HG02970 (cell line): ENCODE measurements around the gene CLIC3.

Source experiments
- ATAC-seq: cut with Tn5 transposase; IDR thresholded peaks from one replicate; pipeline ENCODE4 v1.9.1; 2021; ENCODE audit warnings: mild to moderate bottlenecking, moderate library complexity, moderate number of reproducible peaks; ENCODE audit not compliant: unreplicated experiment, low FRiP score

Gene CLIC3

GRCh38 chr9:136970361-136970760, 26.0 kb downstream of the CLIC3 start:
- ATAC-seq = no peak

- ATAC-seq = no peak
These were observed 26.6 kb downstream of the CLIC3 start for GRCh38 chr9:136969774-136970173.

GRCh38 chr9:136969150-136969549, 27.2 kb downstream of the CLIC3 start:
- ATAC-seq = no peak

GRCh38 chr9:136968333-136969127, 27.8 kb downstream of the CLIC3 start:
- ATAC-seq = no peak

- no peak for ATAC-seq
These were observed 30.4 kb downstream of the CLIC3 start for GRCh38 chr9:136965771-136966484.

GRCh38 chr9:136964833-136965422, 31.4 kb downstream of the CLIC3 start:
- no peak for ATAC-seq

GRCh38 chr9:136964171-136964689, 32.1 kb downstream of the CLIC3 start:
- ATAC-seq = no peak

GRCh38 chr9:136963751-136964150, 32.6 kb downstream of the CLIC3 start:
- no peak for ATAC-seq

GRCh38 chr9:136963341-136963740, 33.0 kb downstream of the CLIC3 start:
- no peak for ATAC-seq

GRCh38 chr9:136962701-136963248, 33.6 kb downstream of the CLIC3 start:
- ATAC-seq = no peak

GRCh38 chr9:136962163-136962562, 34.2 kb downstream of the CLIC3 start:
- ATAC-seq = no peak

GRCh38 chr9:136961279-136962065, 34.9 kb downstream of the CLIC3 start:
- ATAC-seq = no peak

GRCh38 chr9:136960938-136961275, 35.5 kb downstream of the CLIC3 start:
- no peak for ATAC-seq

GRCh38 chr9:136960212-136960937, 36.0 kb downstream of the CLIC3 start:
- ATAC-seq = no peak

- no peak for ATAC-seq
These were observed 37.2 kb downstream of the CLIC3 start for GRCh38 chr9:136958898-136959850.

GRCh38 chr9:136958473-136958872, 37.9 kb downstream of the CLIC3 start:
- ATAC-seq = no peak

GRCh38 chr9:136957901-136958300, 38.5 kb downstream of the CLIC3 start:
- no peak for ATAC-seq

- no peak for ATAC-seq
These were observed 38.9 kb downstream of the CLIC3 start for GRCh38 chr9:136957461-136957860.

- no peak for ATAC-seq
These were observed 39.8 kb downstream of the CLIC3 start for GRCh38 chr9:136956604-136957003.
